SK-N-SH (cell line): ENCODE data around the gene ACAP3. TPM values are rescaled to one million over a fixed set of nuclear protein-coding genes. Genes with fewer than 3 reads are reported as not detected.

Source experiments
- CTCF ChIA-PET: fragments of 300-600, 350-600 bp; formaldehyde crosslinking; extraction: SDS; loops from one replicate; lab custom pipeline; 2021; lab: Yijun Ruan, JAX
- POLR2A ChIA-PET: fragments of 350-600 bp; sonication (Branson Sonifier 250); formaldehyde crosslinking; extraction: SDS; loops from one replicate; lab custom pipeline; 2020; ENCODE audit warnings: antibody characterized with exemption, inconsistent platforms; lab: Yijun Ruan, JAX
- DNase-seq: peaks from one replicate; pipeline ENCODE4 v3.0.0; 2012
- H2AFZ ChIP-seq: fragments of 200-600 bp; sonication (generic); 2 replicates; pipeline ENCODE4 v1.8.1; 2016; ENCODE audit warnings: antibody characterized with exemption, mild to moderate bottlenecking, low read depth
- H3F3A ChIP-seq: fragments of 200-600 bp; sonication (generic); replicated peaks from 2 replicates; pipeline ENCODE3; 2016; ENCODE audit warnings: antibody characterized with exemption, mild to moderate bottlenecking; ENCODE audit not compliant: insufficient read depth
- H3K27ac ChIP-seq, 2 experiments: fragments of 200-500 bp in 1 of 2; fragments of 200-600 bp in 1 of 2; sonication (Bioruptor generic) in 1 of 2; sonication (generic), shearing (Covaris generic) in 1 of 2; 2 replicates each; pipeline versions ENCODE4 v1.5.1 to v1.6.1; 2014 to 2016; ENCODE audit warnings: low read depth in 2 of 2, inconsistent platforms in 1 of 2, low read length in 1 of 2, mild to moderate bottlenecking in 1 of 2, mixed read lengths in 1 of 2
- H3K27me3 ChIP-seq: fragments of 200-600 bp; sonication (generic), shearing (Covaris generic); 2 replicates; pipeline ENCODE4 v1.6.1; 2016; ENCODE audit warnings: mixed run types; ENCODE audit not compliant: insufficient read depth
- H3K36me3 ChIP-seq, 2 experiments: fragments of 200-500 bp in 1 of 2; fragments of 200-600 bp in 1 of 2; sonication (Bioruptor generic) in 1 of 2; sonication (generic) in 1 of 2; replicated peaks in 1 of 2; 2 replicates each; pipeline versions ENCODE3 to v1.5.1; 2014 to 2016; ENCODE audit warnings: low read length in 1 of 2, mild to moderate bottlenecking in 1 of 2; ENCODE audit not compliant: insufficient read depth in 2 of 2, control insufficient read depth in 1 of 2
- H3K4me1 ChIP-seq, 2 experiments: fragments of 200-500 bp in 1 of 2; fragments of 200-600 bp in 1 of 2; sonication (Bioruptor generic) in 1 of 2; sonication (generic), shearing (Covaris generic) in 1 of 2; 2 replicates each; pipeline versions ENCODE4 v1.5.1 to v1.6.1; 2014 to 2016; ENCODE audit warnings: low read depth in 1 of 2, low read length in 1 of 2, mixed run types in 1 of 2; ENCODE audit not compliant: insufficient read depth in 2 of 2, control insufficient read depth in 1 of 2
- H3K4me2 ChIP-seq: fragments of 200-600 bp; sonication (generic), shearing (Covaris generic); 2 replicates; pipeline ENCODE4 v1.6.1; 2017; ENCODE audit warnings: mixed run types
- H3K4me3 ChIP-seq, 2 experiments: fragments of 200-500 bp in 1 of 2; fragments of 200-600 bp in 1 of 2; sonication (Bioruptor generic) in 1 of 2; sonication (generic), shearing (Covaris generic) in 1 of 2; 2 replicates each; pipeline versions ENCODE4 v1.5.1 to v1.8.1; 2014 to 2016; ENCODE audit warnings: low read depth in 2 of 2, inconsistent platforms in 1 of 2, low read length in 1 of 2, mild to moderate bottlenecking in 1 of 2, mixed read lengths in 1 of 2, moderate library complexity in 1 of 2
- H3K79me2 ChIP-seq: fragments of 200-600 bp; sonication (generic); 2 replicates; pipeline ENCODE4 v1.8.1; 2017; ENCODE audit warnings: mild to moderate bottlenecking; ENCODE audit not compliant: insufficient read depth
- H3K9ac ChIP-seq: fragments of 200-600 bp; sonication (generic); 2 replicates; pipeline ENCODE4 v1.6.1; 2017; ENCODE audit warnings: mixed run types
- H3K9me2 ChIP-seq: fragments of 200-600 bp; sonication (generic); 2 replicates; pipeline ENCODE4 v1.6.1; 2017; ENCODE audit warnings: mixed run types
- H3K9me3 ChIP-seq: fragments of 200-600 bp; sonication (generic); 2 replicates; pipeline ENCODE4 v1.6.1; 2017; ENCODE audit warnings: mixed run types, mild to moderate bottlenecking, moderate library complexity
- H4K20me1 ChIP-seq: fragments of 200-600 bp; sonication (generic); 2 replicates; pipeline ENCODE4 v1.6.1; 2017; ENCODE audit warnings: mild to moderate bottlenecking, mixed run types; ENCODE audit not compliant: insufficient read depth
- CTCF ChIP-seq: fragments of 200-600 bp; sonication (generic); IDR thresholded peaks from 2 replicates; pipeline ENCODE4 v1.6.1; 2017; ENCODE audit warnings: antibody characterized with exemption, mild to moderate bottlenecking, moderate library complexity
- ELF1 ChIP-seq: IDR thresholded peaks from 2 replicates; pipeline ENCODE4 v1.4.0; 2012
- EP300 ChIP-seq, 2 experiments: IDR thresholded peaks; 2 replicates each; pipeline versions ENCODE4 v1.4.0 to v1.6.1; 2012; ENCODE audit warnings: borderline replicate concordance in 1 of 2, low read depth in 1 of 2, low read length in 1 of 2
- EZH2phosphoT487 ChIP-seq: fragments of 200-600 bp; sonication (generic); IDR thresholded peaks from 2 replicates; pipeline ENCODE4 v1.6.1; 2017; ENCODE audit warnings: low read depth, mixed run types, mild to moderate bottlenecking, antibody characterized with exemption, moderate library complexity, borderline replicate concordance
- FOSL2 ChIP-seq: IDR thresholded peaks from 2 replicates; pipeline ENCODE4 v1.4.0; 2012; ENCODE audit warnings: low read depth, mild to moderate bottlenecking, moderate library complexity, borderline replicate concordance
- FOXJ3 ChIP-seq: sonication (generic); formaldehyde crosslinking; IDR thresholded peaks from 2 replicates; pipeline ENCODE4 v1.5.1; 2020; ENCODE audit warnings: mild to moderate bottlenecking, missing genetic modification reagents
- FOXM1 ChIP-seq: IDR thresholded peaks from 2 replicates; pipeline ENCODE4 v1.4.0; 2012; ENCODE audit warnings: low read depth, mild to moderate bottlenecking
- IRF3 ChIP-seq: fragments of 150-350 bp; IDR thresholded peaks from 2 replicates; pipeline ENCODE4 v1.6.1; 2016; ENCODE audit warnings: mild to moderate bottlenecking, low read depth, low read length
- MXI1 ChIP-seq: IDR thresholded peaks from 2 replicates; pipeline ENCODE4 v1.6.1; 2012; ENCODE audit warnings: mild to moderate bottlenecking, low read depth, low read length, improper control_type of control experiment
- NFIC ChIP-seq: IDR thresholded peaks from 2 replicates; pipeline ENCODE4 v1.4.0; 2012; ENCODE audit warnings: borderline replicate concordance
- NRF1 ChIP-seq: IDR thresholded peaks from 2 replicates; pipeline ENCODE4 v1.6.1; 2012; ENCODE audit warnings: low read depth, mild to moderate bottlenecking, low read length
- PBX3 ChIP-seq: IDR thresholded peaks from 2 replicates; pipeline ENCODE4; 2012
- RCOR1 ChIP-seq: fragments of 150-350 bp; IDR thresholded peaks from 2 replicates; pipeline ENCODE4 v1.6.1; 2017; ENCODE audit warnings: antibody characterized with exemption, low read length
- RXRA ChIP-seq: IDR thresholded peaks from 2 replicates; pipeline ENCODE4 v1.4.0; 2012; ENCODE audit warnings: low read depth, mild to moderate bottlenecking, borderline replicate concordance
- TAF1 ChIP-seq: IDR thresholded peaks from 2 replicates; pipeline ENCODE4 v1.6.1; 2012; ENCODE audit warnings: low read depth, mild to moderate bottlenecking, low read length, moderate library complexity, borderline replicate concordance
- YY1 ChIP-seq: IDR thresholded peaks from 2 replicates; pipeline ENCODE4 v1.4.0; 2012; ENCODE audit warnings: low read depth, mild to moderate bottlenecking
- WGBS: methylation state at CpG from one replicate; pipeline ENCODE4 v1.1.6; 2017; ENCODE audit warnings: low lambda C conversion rate; 5-methylcytosine and 5-hydroxymethylcytosine counted together
- polyA plus RNA-seq, 3 experiments: library from polyadenylated mRNA; depleted of rRNA; stranded (reverse); fragments of >200 nt; gene quantifications; 2 replicates each; pipeline ENCODE4 v1.2.3, GENCODE V29; 2012
- TF ChIP-seq, protein P1 (sequence below): IDR thresholded peaks from 2 replicates; pipeline ENCODE4 v1.4.0; 2012; ENCODE audit warnings: low read depth

The ACAP3 gene
- polyA plus RNA-seq, 1 of the 3 experiments (the other 2 are of a cell fraction) = 51.7 TPM

GRCh38 chr1:1255078-1255477 is 52.7 kb downstream of the ACAP3 start:
- POLR2A ChIA-PET = no interaction called here
- H3K27me3 ChIP-seq = no peaks in the 10 kb centered on the region
- H3K4me1 ChIP-seq = no peaks in the 10 kb centered on the region; a peak in 1 of 4 replicates
- no peak overlapping the region for H3K27ac ChIP-seq
- 95% methylated on average over 13 of the region's 26 CpGs for WGBS
- no peaks in the 10 kb centered on the region for H3K9me2 ChIP-seq
- H3K9ac ChIP-seq = no peak overlapping the region
- no peak overlapping the region for H3K4me3 ChIP-seq
- peaks cover 0 to 46% of the 10 kb centered on the region in 2 experiments for H3K36me3 ChIP-seq
- H3K4me2 ChIP-seq = no peak overlapping the region
- 0 out of 2 replicates have a peak, but pooled peaks cover 11% of the 10 kb centered on the region for H4K20me1 ChIP-seq
- TF ChIP-seq RCOR1 (no peak), IRF3 (no peak), FOSL2 (no peak), RXRA (no peak), PBX3 (no peak), FOXJ3 (CRISPR knock-in tag) (no peak), CTCF (no peak), YY1 (no peak), TAF1 (no peak), MXI1 (no peak)
- TF ChIP-seq, protein P1, sequence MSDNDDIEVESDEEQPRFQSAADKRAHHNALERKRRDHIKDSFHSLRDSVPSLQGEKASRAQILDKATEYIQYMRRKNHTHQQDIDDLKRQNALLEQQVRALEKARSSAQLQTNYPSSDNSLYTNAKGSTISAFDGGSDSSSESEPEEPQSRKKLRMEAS = no peak
- no peaks in the 10 kb centered on the region for H3K9me3 ChIP-seq
- no peaks in the 10 kb centered on the region for H3F3A ChIP-seq
- H2AFZ ChIP-seq = no peak overlapping the region
- no peaks in the 10 kb centered on the region for H3K79me2 ChIP-seq
- no peak for DNase-seq
- CTCF ChIA-PET = interaction anchor here (1.0 to 2.0 kb wide), 4 partner anchors 9 to 223 kb away, joined by 3 to 11 read pairs (median 4); partner anchors contain the start of gene C1QTNF12

GRCh38 chr1:1254667-1254998 is 53.1 kb downstream of the ACAP3 start:
- no peak for DNase-seq
- ChIA-PET CTCF (interaction anchor here (1.0 to 2.0 kb wide), 4 partner anchors 8 to 222 kb away, joined by 3 to 11 read pairs (median 4); partner anchors contain the start of gene C1QTNF12), POLR2A (no interaction called here)
- Histone ChIP-seq H3K79me2 (no peaks in the 10 kb centered on the region), H3K9me2 (no peaks in the 10 kb centered on the region), H3K36me3 (peaks cover 0 to 42% of the 10 kb centered on the region in 2 experiments), H3K27me3 (no peaks in the 10 kb centered on the region), H3F3A (no peaks in the 10 kb centered on the region), H3K4me2 (no peak overlapping the region), H2AFZ (no peak overlapping the region), H3K9me3 (no peaks in the 10 kb centered on the region), H3K9ac (no peak overlapping the region), H3K4me3 (no peak overlapping the region), H3K4me1 (no peaks in the 10 kb centered on the region; a peak in 1 of 4 replicates), H4K20me1 (0 out of 2 replicates have a peak, but pooled peaks cover 11% of the 10 kb centered on the region), H3K27ac (no peak overlapping the region)
- WGBS = 90% methylated on average over 18 of the region's 21 CpGs
- no peak for TF ChIP-seq PBX3
- TF ChIP-seq RCOR1 = no peak
- TF ChIP-seq EP300 (IDR thresholded peaks at IDR 0.05; ENCODE audit: borderline replicate concordance in 1 of 2, low read depth in 1 of 2, low read length in 1 of 2) = no peak
- TF ChIP-seq ELF1 = no peak
- TF ChIP-seq, protein P1 = no peak
- no peak for TF ChIP-seq YY1
- TF ChIP-seq NRF1 = no peak
- TF ChIP-seq FOXM1 = no peak
- no peak for TF ChIP-seq TAF1
- no peak for TF ChIP-seq EZH2phosphoT487
- no peak for TF ChIP-seq NFIC
